ENCODE data around the gene CPEB2. TPM values are rescaled to one million over a fixed set of nuclear protein-coding genes. Genes with fewer than 3 reads are reported as not detected.
"Not testable (repeated sequence)": the region's sequence is repeated elsewhere in the genome, so short reads cannot be mapped to it uniquely, and the experiment has no call there.

Gene CPEB2
- total and polyA plus RNA-seq, 10 donors: 3.2 to 21.8 (median 15.4) TPM

GRCh38 chr4:15084780-15085179 lies 82.5 kb downstream of the CPEB2 start:
- WGBS, 5 donors: 49 to 66% (median 63%) methylated on average over 1 of the region's 1 CpG
- intact Hi-C loops (cut with DNase I; ENCODE audit: low total_unique reads): no loop called here
- TF ChIP-seq POLR2A (IDR thresholded peaks at IDR 0.05) (no peak), POLR2AphosphoS5 (IDR thresholded peaks at IDR 0.05) (no peak)
- TF ChIP-seq, protein P1, sequence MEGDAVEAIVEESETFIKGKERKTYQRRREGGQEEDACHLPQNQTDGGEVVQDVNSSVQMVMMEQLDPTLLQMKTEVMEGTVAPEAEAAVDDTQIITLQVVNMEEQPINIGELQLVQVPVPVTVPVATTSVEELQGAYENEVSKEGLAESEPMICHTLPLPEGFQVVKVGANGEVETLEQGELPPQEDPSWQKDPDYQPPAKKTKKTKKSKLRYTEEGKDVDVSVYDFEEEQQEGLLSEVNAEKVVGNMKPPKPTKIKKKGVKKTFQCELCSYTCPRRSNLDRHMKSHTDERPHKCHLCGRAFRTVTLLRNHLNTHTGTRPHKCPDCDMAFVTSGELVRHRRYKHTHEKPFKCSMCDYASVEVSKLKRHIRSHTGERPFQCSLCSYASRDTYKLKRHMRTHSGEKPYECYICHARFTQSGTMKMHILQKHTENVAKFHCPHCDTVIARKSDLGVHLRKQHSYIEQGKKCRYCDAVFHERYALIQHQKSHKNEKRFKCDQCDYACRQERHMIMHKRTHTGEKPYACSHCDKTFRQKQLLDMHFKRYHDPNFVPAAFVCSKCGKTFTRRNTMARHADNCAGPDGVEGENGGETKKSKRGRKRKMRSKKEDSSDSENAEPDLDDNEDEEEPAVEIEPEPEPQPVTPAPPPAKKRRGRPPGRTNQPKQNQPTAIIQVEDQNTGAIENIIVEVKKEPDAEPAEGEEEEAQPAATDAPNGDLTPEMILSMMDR (IDR thresholded peaks at IDR 0.05 in 8 of 11, conservative IDR thresholded peaks at IDR 0.05 in 3 of 11): no peak

DNA sequence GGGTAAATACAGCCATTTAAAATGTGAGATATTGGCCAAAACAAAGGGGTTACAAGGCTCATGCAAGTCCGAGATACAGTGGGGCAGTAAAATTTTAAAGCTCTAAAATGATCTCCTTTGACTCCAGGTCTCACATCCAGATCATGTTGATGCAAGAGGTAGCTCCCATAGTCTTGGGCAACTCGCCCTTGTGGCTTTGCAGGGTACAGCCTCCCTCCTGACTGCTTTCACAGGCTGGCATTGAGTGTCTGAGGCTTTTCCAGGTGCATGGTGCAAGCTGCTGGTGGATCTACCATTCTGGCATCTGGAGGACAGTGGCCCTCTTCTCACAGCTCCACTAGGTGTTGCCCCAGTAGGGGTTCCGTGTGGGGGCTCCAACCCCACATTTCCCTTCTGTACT lies 83.5 kb downstream of the CPEB2 start:
- H3K36me3 ChIP-seq; H3K4me3 ChIP-seq; H3K4me1 ChIP-seq; H3K27ac ChIP-seq; DNase-seq; H3K27me3 ChIP-seq (replicated peaks in 1 of 7); intact Hi-C loops (cut with DNase I; ENCODE audit: low total_unique reads): not testable (repeated sequence)
- H3K9me3 ChIP-seq: peaks cover 0 to 11% (median 3%) of the 10 kb centered on the region in 8 donors
- 60 to 73% (median 61%) methylated on average over 3 of the region's 3 CpGs for WGBS, 5 donors

More at GRCh38 chr4:15084780-15085179, 82.5 kb downstream of the CPEB2 start:
- Histone ChIP-seq H3K9me3 (peaks cover 0 to 11% (median 3%) of the 10 kb centered on the region in 8 donors), H3K27ac (no peak overlapping the region), H3K36me3 (no peaks in the 10 kb centered on the region), H3K27me3 (replicated peaks in 1 of 7) (no peaks in the 10 kb centered on the region), H3K4me3 (no peak overlapping the region), H3K4me1 (peaks cover 0 to under 1% (median 0%) of the 10 kb centered on the region in 6 donors)
- no peak for DNase-seq

GRCh38 chr4:15086259-15086658 lies 84.0 kb downstream of the CPEB2 start:
- H3K27ac ChIP-seq; H3K27me3 ChIP-seq (replicated peaks in 1 of 7); H3K4me1 ChIP-seq; intact Hi-C loops (cut with DNase I; ENCODE audit: low total_unique reads); H3K36me3 ChIP-seq; H3K4me3 ChIP-seq; DNase-seq: not testable (repeated sequence)
- WGBS, 5 donors: 77 to 96% (median 79%) methylated on average over 2 of the region's 2 CpGs
- peaks cover 0 to 11% (median 3%) of the 10 kb centered on the region in 8 donors for H3K9me3 ChIP-seq

GRCh38 chr4:15088394-15089035 lies 86.2 kb downstream of the CPEB2 start:
- intact Hi-C loops (cut with DNase I; ENCODE audit: low total_unique reads): no loop called here
- 86 to 95% (median 91%) methylated on average over 4 of the region's 4 CpGs for WGBS, 5 donors

GRCh38 chr4:15089979-15090378 lies 87.7 kb downstream of the CPEB2 start:
- no peaks in the 10 kb centered on the region for H3K27me3 ChIP-seq (replicated peaks in 1 of 7)
- intact Hi-C loops (cut with DNase I; ENCODE audit: low total_unique reads): no loop called here
- TF ChIP-seq, protein P1 (IDR thresholded peaks at IDR 0.05 in 8 of 11, conservative IDR thresholded peaks at IDR 0.05 in 3 of 11): no peak
- TF ChIP-seq POLR2AphosphoS5 (IDR thresholded peaks at IDR 0.05) (no peak), POLR2A (IDR thresholded peaks at IDR 0.05) (no peak)
- H3K36me3 ChIP-seq: no peaks in the 10 kb centered on the region
- no peak overlapping the region for H3K27ac ChIP-seq
- no peak overlapping the region for H3K4me3 ChIP-seq
- no peak for DNase-seq
- WGBS, 5 donors: 81 to 92% (median 91%) methylated on average over 3 of the region's 3 CpGs
- H3K9me3 ChIP-seq: peaks cover 0 to 11% (median 3%) of the 10 kb centered on the region in 8 donors
- H3K4me1 ChIP-seq: no peaks in the 10 kb centered on the region

More at GRCh38 chr4:15088394-15089035, 86.2 kb downstream of the CPEB2 start:
- TF ChIP-seq POLR2AphosphoS5 (IDR thresholded peaks at IDR 0.05) (no peak), POLR2A (IDR thresholded peaks at IDR 0.05) (no peak)
- TF ChIP-seq, protein P1 (IDR thresholded peaks at IDR 0.05 in 8 of 11, conservative IDR thresholded peaks at IDR 0.05 in 3 of 11): no peak
- DNase-seq: no peak
- H3K4me1 ChIP-seq: no peaks in the 10 kb centered on the region
- H3K27me3 ChIP-seq (replicated peaks in 1 of 7): no peaks in the 10 kb centered on the region
- H3K4me3 ChIP-seq: no peak overlapping the region
- H3K9me3 ChIP-seq: peaks cover 0 to 11% (median 3%) of the 10 kb centered on the region in 8 donors
- H3K36me3 ChIP-seq: no peaks in the 10 kb centered on the region
- no peak overlapping the region for H3K27ac ChIP-seq
